ENCODE data around the gene COL4A4.

Gene COL4A4

DNA sequence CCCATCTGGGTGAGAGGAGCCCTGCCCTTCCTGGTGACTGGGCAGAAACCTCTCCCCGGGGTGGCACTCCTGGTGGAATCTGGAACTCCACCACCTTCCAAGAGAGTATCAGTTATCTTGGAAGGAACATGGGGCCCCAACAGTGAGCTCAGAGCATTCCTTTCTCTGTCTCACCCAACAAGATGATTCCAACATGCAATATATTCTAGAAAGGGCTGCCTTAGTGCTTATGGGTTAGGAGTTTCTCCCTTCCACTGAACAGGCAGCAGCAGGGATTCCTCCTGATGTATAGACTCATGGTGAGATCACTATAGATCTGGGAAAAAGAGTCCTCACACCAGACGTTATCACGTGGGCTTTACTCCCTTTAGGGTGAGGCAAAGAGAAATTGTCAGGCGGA is 147.1 kb downstream of the COL4A4 start:
- TF ChIP-seq, protein P1, sequence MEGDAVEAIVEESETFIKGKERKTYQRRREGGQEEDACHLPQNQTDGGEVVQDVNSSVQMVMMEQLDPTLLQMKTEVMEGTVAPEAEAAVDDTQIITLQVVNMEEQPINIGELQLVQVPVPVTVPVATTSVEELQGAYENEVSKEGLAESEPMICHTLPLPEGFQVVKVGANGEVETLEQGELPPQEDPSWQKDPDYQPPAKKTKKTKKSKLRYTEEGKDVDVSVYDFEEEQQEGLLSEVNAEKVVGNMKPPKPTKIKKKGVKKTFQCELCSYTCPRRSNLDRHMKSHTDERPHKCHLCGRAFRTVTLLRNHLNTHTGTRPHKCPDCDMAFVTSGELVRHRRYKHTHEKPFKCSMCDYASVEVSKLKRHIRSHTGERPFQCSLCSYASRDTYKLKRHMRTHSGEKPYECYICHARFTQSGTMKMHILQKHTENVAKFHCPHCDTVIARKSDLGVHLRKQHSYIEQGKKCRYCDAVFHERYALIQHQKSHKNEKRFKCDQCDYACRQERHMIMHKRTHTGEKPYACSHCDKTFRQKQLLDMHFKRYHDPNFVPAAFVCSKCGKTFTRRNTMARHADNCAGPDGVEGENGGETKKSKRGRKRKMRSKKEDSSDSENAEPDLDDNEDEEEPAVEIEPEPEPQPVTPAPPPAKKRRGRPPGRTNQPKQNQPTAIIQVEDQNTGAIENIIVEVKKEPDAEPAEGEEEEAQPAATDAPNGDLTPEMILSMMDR (IDR thresholded peaks at IDR 0.05; ENCODE audit: low read depth, low read length) = no peak

DNA sequence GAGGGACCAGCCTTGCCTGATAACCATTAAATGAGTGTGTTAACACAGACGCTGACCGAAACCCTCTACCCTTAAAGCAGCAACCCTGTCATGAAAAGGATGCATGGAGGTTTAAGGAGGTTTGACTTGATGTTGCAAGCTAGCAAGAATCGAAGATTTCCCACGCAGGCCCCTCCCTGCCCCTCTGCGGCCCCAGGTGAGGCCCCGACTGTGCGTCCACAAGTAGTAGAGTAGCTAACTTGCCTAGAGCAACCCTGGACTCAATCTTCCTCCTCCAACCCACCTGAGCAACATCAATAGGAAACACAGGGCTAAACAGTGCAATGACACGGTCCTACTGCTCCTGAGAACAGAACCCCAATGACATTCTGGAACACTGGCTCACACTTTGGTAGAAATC is 150.1 kb downstream of the COL4A4 start:
- H3K4me3 ChIP-seq (ENCODE audit: low read depth, low read length) = no peak overlapping the region
- TF ChIP-seq, protein P1 (IDR thresholded peaks at IDR 0.05; ENCODE audit: low read depth, low read length) = no peak

More for the DNA sequence above, 147.1 kb downstream of the COL4A4 start:
- H3K4me3 ChIP-seq (ENCODE audit: low read depth, low read length) = no peak overlapping the region

DNA sequence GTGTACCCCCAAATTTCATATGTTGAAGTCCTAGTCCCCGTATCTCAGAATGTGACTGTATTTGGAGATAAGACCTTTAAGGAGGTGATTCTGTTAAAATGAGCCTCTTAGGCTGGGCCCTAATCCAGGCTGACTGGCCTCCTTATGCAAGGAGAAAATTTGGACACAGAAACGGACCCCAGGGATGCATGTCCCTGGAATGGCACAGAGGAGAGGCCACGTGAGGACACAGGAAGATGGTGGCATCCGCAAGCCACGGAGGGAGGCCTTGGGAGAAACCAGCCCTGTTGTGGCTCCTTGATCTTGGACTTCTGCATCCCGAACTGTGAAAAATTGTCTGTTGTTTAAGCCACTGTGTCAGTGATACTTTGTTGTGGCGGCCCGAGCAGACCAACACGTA is 150.7 kb downstream of the COL4A4 start:
- no peak overlapping the region for H3K4me3 ChIP-seq (ENCODE audit: low read depth, low read length)
- TF ChIP-seq, protein P1 (IDR thresholded peaks at IDR 0.05; ENCODE audit: low read depth, low read length) = no peak

DNA sequence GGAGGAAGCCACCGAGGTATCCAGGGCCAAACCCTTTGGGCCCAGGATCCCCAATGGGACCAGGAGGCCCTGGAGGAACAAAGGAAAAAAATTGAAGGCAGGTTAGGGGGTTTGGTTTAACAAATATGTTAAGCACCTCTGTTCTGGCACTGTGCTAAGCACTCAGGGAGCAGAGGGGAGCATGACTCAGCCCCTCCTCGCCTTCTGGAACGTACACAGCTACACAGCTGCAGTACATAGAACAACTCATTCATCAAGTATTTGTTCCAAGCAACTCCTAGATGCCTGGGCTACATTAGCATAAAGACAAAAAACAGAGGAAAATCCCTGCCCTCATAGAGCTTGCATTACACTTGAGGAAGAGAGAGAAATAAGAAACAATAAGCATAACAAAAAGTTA is 153.6 kb downstream of the COL4A4 start:
- TF ChIP-seq, protein P1 (IDR thresholded peaks at IDR 0.05; ENCODE audit: low read depth, low read length) = no peak
- H3K4me3 ChIP-seq (ENCODE audit: low read depth, low read length) = no peak overlapping the region

- no peak overlapping the region for H3K4me3 ChIP-seq (ENCODE audit: low read depth, low read length)
- TF ChIP-seq, protein P1 (IDR thresholded peaks at IDR 0.05; ENCODE audit: low read depth, low read length) = no peak
Measured at GRCh38 chr2:227007940-227008339, 156.1 kb downstream of the COL4A4 start.

DNA sequence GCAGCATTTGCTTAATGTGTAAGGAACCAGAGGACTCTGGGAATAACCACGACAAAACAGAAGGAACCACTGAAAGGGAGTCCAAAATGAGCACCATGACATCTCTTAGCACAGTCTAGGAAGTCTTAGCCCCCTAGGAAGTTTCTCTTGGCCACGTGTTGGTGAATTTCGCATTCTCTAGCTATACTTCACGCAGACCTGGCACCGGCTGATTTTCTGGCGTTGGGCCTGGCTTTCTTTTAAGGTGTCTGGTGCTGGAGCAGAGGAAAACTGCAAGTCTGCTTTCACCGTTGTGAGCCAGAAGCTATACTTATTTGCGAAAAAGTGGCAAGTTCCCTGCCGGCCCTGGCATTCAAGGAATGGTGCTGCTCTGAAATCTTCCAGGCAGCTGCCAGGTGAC is 156.9 kb downstream of the COL4A4 start:
- TF ChIP-seq, protein P1 (IDR thresholded peaks at IDR 0.05; ENCODE audit: low read depth, low read length) = no peak

DNA sequence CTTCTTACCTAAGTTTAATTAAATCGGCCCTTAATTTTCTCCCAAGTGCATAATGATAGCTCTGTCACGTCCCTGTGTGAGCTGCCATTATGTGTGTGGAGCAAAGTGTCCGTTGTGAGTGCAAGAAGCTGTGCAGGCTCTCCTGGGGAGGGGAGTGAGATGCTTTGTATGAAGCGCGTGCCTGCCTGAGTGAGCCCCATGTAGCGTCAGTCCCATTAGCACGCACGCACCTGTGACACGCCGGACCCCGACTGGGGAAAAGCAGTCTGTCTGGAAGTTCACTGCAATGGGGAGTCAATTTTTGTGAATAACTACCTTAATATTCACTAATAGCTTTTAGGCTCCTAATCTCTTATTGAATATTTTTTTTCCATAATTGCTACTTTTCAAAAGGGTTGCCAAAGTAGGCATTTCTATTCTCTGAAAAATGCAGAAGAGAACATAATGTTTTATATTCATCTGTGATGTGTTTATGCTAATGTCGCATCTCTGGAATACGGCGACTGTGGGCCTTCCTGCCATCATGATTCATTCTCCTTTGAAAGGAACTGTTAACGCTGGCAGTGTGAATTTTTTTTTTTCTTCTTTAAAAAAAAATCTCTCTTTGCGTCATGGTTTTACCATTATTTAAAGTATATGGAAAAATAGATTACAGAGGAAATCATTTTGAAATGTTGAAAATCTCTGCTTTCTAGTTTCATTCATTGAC is 157.7 kb downstream of the COL4A4 start:
- TF ChIP-seq, protein P1 (IDR thresholded peaks at IDR 0.05; ENCODE audit: low read depth, low read length) = no peak
- H3K4me3 ChIP-seq (ENCODE audit: low read depth, low read length) = no peak overlapping the region

More for the DNA sequence above, 156.9 kb downstream of the COL4A4 start:
- H3K4me3 ChIP-seq (ENCODE audit: low read depth, low read length) = no peak overlapping the region

Data from WI38 (cell line).